ENCODE measurements around the gene JAG2.

GRCh38 chr14:105195051-105195450, 26.5 kb upstream of the JAG2 start:
- TF ChIP-seq CTCF (IDR thresholded peaks at IDR 0.05), result no peak
- TF ChIP-seq POLR2A (IDR thresholded peaks at IDR 0.05), result no peak
